GM18858 (cell line): ENCODE measurements around the gene TRIL.

ENCODE experiments used
- ATAC-seq: cut with Tn5 transposase; IDR thresholded peaks from one replicate; pipeline ENCODE4 v1.9.1; 2021; ENCODE audit not compliant: unreplicated experiment

TRIL gene

GRCh38 chr7:28941633-28942032 is 16.5 kb downstream of the TRIL start:
- ATAC-seq: no peak

- no peak for ATAC-seq
Observed at GRCh38 chr7:28940741-28941384, 17.3 kb downstream of the TRIL start.

GRCh38 chr7:28939844-28940544 is 18.1 kb downstream of the TRIL start:
- ATAC-seq: no peak

GRCh38 chr7:28939367-28939766 is 18.8 kb downstream of the TRIL start:
- no peak for ATAC-seq

- no peak for ATAC-seq
Observed at GRCh38 chr7:28937619-28938018, 20.5 kb downstream of the TRIL start.

- ATAC-seq: no peak
Observed at GRCh38 chr7:28937103-28937502, 21.0 kb downstream of the TRIL start.

- no peak for ATAC-seq
Observed at GRCh38 chr7:28933846-28934320, 24.2 kb downstream of the TRIL start.

GRCh38 chr7:28931565-28931964 is 26.6 kb downstream of the TRIL start:
- no peak for ATAC-seq

GRCh38 chr7:28926871-28927597 is 31.1 kb downstream of the TRIL start:
- ATAC-seq: peak; percentile 90

GRCh38 chr7:28922624-28923331 is 35.4 kb downstream of the TRIL start:
- ATAC-seq: no peak

GRCh38 chr7:28921822-28922221 is 36.3 kb downstream of the TRIL start:
- peak; percentile 69 for ATAC-seq

GRCh38 chr7:28920424-28920823 is 37.7 kb downstream of the TRIL start:
- ATAC-seq: no peak

- no peak for ATAC-seq
Observed at GRCh38 chr7:28919510-28919909, 38.6 kb downstream of the TRIL start.

- no peak for ATAC-seq
Observed at GRCh38 chr7:28908775-28909174, 49.4 kb downstream of the TRIL start.

- ATAC-seq: no peak
Observed at GRCh38 chr7:28905464-28905863, 52.7 kb downstream of the TRIL start.

- ATAC-seq: no peak
Observed at GRCh38 chr7:28904578-28905048, 53.5 kb downstream of the TRIL start.

GRCh38 chr7:28903730-28904577 is 54.2 kb downstream of the TRIL start:
- no peak for ATAC-seq
